ENCODE results near the gene TNIP2.

GRCh38 chr4:2691952-2692435, 64.1 kb downstream of the TNIP2 start:
- TF ChIP-seq CTCF (IDR thresholded peaks at IDR 0.05) = no peak
- TF ChIP-seq POLR2A (IDR thresholded peaks at IDR 0.05) = no peak

Data from heart left ventricle (tissue), 13 donors.